Activated T-cell treated with anti-CD3 and anti-CD28 coated beads for 24 hours (primary cell): ENCODE measurements around the gene LRRC3B.

Experiments
- DNase-seq: peaks from one replicate; pipeline ENCODE4 v3.0.0-alpha.2; 2020; ENCODE audit warnings: low read depth

Gene LRRC3B

GRCh38 chr3:26712211-26713026, 89.8 kb downstream of the LRRC3B start:
- no peak for DNase-seq

GRCh38 chr3:26713091-26713490, 90.5 kb downstream of the LRRC3B start:
- DNase-seq = no peak

- no peak for DNase-seq
These were observed 91.9 kb downstream of the LRRC3B start for GRCh38 chr3:26714485-26714884.

GRCh38 chr3:26715431-26715830, 92.9 kb downstream of the LRRC3B start:
- DNase-seq = no peak

- DNase-seq = no peak
These were observed 95.7 kb downstream of the LRRC3B start for GRCh38 chr3:26718315-26718714.

GRCh38 chr3:26719134-26719533, 96.6 kb downstream of the LRRC3B start:
- DNase-seq = no peak

GRCh38 chr3:26721047-26721446, 98.5 kb downstream of the LRRC3B start:
- DNase-seq = no peak

- DNase-seq = no peak
These were observed 109.3 kb downstream of the LRRC3B start for GRCh38 chr3:26731843-26732242.

GRCh38 chr3:26750263-26750662, 127.7 kb downstream of the LRRC3B start:
- no peak for DNase-seq

GRCh38 chr3:26752466-26752865, 129.9 kb downstream of the LRRC3B start:
- no peak for DNase-seq

GRCh38 chr3:26753095-26753494, 130.5 kb downstream of the LRRC3B start:
- DNase-seq = no peak

- no peak for DNase-seq
These were observed 135.4 kb downstream of the LRRC3B start for GRCh38 chr3:26757978-26758377.
